GM10847 (cell line): Measurements from ENCODE around the gene KRTAP4-12.
"Not testable (repeated sequence)": the region's sequence is repeated elsewhere in the genome, so short reads cannot be mapped to it uniquely, and the experiment has no call there.

Source experiments
- POLR2A ChIP-seq: IDR thresholded peaks from 2 replicates; pipeline ENCODE4 v1.6.1; 2011; ENCODE audit not compliant: insufficient read length; ENCODE audit errors: extremely low read depth

Gene KRTAP4-12

DNA sequence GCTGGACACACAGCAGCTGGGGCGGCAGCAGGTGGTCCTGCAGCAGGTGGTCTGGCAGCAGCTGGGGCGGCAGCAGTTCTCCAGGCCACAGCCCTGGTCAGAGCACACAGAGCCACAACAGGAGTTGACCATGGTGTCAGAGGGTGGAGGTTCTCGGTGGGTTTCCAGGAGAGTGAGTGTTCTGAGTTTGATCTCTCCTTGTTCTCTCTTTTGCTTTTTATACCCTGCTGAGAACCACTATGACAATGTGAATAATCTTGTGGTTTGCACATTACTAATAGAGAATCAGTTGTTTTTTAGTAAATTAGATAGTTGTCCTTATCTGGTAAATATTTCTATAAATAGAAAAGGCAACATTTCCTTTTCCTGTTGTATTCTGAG is at the start of gene KRTAP4-12:
TSS of gene KRTAP4-12 (minus strand) at position 192 of the 381 bp plus-strand sequence. CDS start at position 132, 60 bp downstream.
- TF ChIP-seq POLR2A, result not testable (repeated sequence)

DNA sequence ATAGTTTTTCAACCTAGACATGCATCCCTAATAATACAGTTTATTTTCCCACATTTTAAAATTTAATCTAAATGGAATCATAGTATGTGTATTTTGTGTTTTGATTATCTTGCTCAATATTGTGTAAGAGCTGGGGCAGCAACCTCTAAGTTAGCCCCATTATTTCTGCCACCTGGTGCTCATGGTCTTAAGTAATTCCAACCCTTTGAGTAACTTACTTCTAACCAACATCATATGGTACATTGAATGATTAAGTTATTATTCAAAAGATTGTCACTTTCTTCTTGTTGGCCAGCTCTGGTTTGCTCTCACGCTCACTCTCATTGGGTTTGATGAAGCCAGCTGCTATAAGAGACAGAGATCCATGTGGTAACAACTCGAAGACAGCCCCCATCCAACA is 47.9 kb upstream of the KRTAP4-12 start:
- TF ChIP-seq POLR2A, result no peak

DNA sequence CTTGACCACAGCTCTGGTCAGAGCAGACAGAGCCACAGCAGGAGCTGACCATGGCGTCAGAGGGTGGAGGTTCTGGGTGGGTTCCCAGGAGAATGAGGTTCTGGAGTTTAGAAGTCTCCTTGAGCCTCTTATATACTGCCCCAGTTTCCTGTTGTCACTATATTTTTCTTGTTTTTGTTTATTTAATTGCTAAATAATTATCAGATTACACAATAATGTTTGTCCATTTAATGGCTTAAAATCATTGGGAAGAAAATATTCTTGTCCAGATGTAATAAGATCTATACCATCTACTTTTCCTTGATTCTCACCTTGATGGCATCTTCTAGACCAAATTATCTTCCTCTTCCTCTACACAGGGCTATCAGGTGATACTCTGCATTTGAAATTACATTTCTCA is 44.1 kb upstream of the KRTAP4-12 start, which contains the start of gene KRTAP4-3:
TSS of gene KRTAP4-3 (minus strand) at position 101 of the 400 bp plus-strand sequence. CDS start at position 52, 49 bp downstream.
- TF ChIP-seq POLR2A, result no peak

DNA sequence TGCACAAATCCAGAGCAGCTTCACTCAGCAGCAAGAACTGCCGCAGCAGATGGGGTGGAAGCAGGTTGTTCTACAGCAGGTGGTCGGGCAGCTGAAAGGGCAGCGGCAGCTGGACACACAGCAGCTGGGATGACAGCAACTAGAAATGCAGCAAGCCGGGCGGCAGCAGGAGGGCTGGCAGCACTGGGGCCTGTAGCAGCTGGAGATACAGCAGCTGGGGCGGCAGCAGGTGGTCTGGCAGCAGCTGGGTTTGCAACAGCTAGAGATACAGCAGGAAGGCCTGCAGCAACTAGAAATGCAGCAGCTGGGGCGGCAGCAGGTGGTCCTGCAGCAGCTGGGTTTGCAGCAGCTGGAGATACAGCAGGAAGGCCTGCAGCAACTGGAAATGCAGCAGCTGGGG is 43.6 kb upstream of the KRTAP4-12 start:
- TF ChIP-seq POLR2A, result no peak

DNA sequence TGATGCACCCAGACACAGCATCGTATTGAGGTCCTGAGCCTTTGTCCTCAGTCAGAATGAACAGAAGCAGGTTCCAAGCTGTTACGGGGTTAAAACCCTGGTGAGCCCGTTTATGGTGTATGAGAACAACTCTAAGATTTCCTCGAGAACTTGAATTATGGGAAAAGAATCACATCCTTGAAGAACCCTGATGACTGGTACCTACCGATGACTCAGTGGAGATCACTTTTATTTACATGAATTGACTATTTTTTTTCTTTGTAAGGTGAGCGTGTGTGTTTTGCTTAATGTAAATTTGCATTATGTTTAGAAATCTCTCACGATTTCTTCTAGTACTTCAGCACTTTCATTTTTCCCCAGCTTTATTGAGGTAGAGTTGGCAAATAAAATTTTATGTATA is 39.8 kb upstream of the KRTAP4-12 start:
- no peak for TF ChIP-seq POLR2A

DNA sequence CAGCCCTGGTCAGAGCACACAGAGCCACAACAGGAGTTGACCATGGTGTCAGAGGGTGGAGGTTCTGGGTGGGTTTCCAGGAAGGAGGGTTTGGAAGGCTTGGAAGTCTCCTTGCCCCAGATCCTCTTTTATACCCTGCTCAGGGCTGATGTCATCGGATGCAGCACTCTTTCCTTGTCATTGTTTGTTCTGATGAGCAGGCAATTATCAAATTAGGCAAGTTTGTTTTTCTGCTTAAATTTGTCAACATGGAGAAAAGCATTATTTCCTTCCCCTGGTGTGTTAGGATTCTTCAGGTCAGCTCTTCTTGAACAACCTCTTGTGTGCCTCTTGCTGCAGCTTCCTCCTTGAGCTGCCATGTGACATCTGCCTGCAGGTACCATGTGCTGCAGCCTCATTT is 36.7 kb upstream of the KRTAP4-12 start, which contains the start of gene KRTAP4-4:
TSS of gene KRTAP4-4 (minus strand) at position 101 of the 400 bp plus-strand sequence. CDS start at position 44, 57 bp downstream.
- TF ChIP-seq POLR2A, result no peak

DNA sequence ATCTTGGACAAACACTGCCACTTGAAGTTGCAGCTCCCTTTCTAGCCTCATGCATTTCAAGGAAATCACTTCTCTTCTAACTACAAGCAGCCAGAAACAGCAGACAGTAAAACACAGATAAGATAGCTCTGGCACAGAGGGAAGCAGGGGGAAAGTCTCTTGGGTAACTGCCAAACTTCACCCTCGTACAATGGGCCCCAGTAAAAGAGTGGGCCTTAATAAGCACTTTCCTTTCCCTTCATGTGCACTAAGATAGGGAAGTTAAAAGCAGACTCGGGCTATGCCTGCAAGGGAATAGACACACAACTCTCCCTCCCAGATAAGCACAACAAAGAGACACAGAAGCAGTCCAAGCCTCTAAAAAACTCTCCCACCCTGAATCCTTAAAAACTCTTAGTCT is 29.9 kb upstream of the KRTAP4-12 start:
- TF ChIP-seq POLR2A, result no peak

DNA sequence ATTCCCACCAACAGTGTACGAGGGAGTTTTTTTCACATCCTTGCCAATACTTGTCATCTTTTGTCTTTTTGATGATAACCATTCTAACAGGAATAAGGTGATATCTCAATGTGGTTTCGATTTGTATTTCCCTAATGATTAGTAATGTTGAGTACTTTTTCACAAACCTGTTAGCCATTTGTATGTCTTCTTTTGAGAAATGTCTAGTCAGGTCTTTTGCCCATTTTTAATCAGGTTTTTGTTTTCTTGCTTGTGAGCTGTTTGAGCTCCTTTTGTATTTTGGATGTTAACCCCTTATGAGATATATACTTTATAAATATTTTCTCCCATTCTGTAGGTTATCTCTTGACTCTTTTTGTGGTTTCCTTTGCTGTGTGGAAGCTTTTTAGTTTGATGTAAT is 27.5 kb upstream of the KRTAP4-12 start:
- no peak for TF ChIP-seq POLR2A

DNA sequence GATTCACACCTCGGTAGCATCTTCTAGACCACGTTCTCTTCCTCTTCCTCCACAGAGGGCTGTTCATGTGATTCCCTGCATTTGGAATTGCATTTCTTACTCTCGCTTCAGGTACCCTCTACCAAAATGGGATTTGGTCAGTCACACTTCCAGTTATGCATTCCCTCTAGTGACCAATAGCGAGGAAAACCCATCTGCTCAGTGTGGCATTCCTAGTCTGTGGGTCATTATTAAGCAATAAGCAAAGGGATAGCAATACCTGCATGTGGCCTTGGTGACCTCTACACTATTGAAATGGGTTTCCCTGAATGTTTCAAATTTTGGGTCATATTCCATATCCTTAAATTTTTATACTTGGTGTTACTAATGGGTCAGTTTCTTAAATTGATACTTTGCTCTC is 26.0 kb upstream of the KRTAP4-12 start:
- TF ChIP-seq POLR2A, result no peak

DNA sequence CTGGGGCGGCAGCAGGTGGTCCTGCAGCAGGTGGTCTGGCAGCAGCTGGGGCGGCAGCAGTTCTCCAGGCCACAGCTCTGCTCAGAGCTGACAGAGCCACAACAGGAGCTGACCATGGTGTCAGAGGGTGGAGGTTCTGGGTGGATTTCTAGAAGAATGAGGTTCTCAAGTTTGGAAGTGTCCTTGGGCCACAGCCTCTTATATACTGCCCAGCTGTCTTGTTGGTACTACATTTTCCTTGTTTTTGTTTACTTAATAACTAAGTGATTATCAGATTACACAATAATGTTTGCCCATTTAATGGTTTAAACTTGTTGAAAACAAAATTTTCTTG is 25.6 kb upstream of the KRTAP4-12 start, which contains the start of gene KRTAP4-5:
TSS of gene KRTAP4-5 (minus strand) at position 174 of the 334 bp plus-strand sequence. CDS start at position 116, 58 bp downstream.
- no peak for TF ChIP-seq POLR2A

DNA sequence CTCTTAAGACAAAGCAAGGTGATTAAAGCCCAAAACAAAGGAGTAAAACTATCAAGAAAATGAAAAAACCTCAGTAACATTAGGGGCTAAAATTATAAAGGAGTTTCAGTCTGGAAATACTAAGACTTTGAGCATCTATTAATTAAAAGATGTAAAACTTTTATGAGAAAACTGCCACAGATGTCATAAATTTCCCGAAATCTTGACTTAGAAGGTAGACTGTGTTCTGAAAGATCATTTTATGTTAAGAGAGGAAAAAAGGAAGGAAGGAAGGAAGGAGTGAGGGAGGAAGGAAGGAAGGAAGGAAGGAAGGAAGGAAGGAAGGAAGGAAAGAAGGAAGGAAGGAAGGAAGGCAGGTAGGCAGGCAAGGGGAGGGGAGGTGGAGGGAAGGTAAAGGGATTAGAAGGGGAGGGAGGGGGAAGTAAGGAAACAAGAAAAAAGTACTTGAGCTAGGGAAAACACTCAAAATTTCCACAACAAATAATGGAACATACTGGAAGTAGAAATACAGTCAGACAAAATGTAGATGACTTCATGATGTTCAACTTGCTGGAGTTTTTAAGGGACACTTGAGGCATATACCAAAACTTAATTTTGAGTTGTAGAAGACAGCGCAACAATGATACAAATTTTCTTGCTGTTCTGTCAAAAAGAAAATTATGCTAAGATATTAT is 23.7 kb upstream of the KRTAP4-12 start:
- no peak for TF ChIP-seq POLR2A

DNA sequence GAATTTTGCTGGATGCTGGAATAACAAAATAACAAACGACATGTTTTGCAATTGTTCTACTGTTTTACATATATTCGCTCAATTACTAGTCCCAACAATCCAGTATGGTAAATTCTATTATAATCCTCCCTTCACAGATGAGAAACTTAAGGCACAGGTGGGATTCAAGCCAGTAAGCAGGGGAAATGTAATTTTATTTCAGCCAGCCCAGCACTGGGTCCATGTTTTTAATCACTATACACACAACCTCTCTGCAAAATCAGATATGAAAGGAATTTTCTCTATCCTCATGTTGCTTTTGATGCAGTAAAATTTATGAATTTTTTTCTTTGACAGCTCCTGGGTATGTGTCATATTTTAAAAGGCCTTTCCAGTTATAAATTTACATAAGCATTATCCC is 21.3 kb upstream of the KRTAP4-12 start:
- no peak for TF ChIP-seq POLR2A

DNA sequence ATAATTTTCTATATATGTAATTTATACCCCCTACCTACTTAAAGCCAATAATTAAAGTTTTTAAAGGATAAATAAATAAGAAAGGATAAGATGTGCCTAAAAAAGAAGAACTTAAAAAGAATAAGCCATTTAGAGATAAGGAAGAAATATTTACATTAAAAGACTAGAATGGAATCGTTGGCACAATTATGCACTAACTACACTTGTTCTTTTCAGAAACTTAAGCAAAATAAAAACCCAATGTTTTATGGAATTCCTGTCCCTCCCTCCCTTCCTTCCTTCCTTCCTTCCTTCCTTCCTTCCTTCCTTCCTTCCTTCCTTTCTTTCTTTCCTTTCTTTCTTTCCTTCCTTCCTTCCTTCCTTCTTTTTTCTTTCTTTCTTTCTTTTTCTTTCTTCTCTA is 20.9 kb upstream of the KRTAP4-12 start:
- TF ChIP-seq POLR2A, result no peak

DNA sequence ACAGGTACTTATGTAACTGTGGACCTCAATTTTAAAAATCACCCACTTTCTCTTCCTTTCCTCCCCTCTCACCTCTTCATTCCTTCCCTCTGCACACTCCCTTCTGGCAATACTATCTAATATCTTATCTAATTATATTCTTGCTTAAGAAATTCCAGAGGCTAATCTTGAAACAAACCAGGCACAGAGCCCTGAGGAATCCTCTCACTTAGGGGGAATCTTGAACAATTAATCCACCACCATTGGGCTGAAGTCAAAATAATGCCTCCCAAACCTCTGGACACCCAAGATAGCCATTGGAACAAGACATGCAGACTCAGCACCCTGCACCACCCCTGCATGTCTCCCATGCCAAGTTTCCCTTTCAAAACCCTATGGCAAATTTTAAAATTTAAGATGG is 17.4 kb upstream of the KRTAP4-12 start:
- no peak for TF ChIP-seq POLR2A

DNA sequence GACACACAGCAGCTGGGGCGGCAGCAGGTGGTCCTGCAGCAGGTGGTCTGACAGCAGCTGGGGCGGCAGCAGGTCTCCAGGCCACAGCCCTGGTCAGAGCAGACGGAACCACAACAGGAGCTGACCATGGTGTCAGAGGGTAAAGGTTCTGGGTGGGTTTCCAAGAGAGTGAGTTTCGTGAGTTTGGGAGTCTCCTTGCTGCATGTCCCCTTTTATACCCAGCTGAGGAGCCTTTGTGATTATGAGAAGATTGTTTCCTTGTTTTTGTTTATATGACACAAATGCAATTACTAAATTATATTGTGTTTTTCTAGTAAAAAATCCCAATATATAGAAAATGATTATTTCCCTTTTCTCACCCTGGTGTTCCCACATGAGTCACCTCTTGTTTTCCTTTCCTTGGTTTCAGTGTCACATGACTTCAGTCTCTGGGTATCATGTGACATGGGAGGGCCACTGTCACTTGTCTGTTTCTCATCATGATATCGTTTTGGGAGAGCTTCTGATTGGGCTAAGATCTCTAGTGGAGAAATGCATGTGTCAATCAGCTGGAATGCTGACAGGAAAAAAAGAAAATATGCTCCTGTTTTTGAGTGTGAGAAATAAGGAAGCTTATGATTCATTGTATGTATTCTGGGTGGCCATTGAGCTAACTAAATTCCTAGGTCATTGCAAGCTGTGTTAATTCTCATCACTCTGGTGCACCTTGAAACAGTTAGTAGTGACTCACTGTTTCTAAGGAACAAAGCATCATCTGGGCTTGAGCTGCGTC is 16.6 kb upstream of the KRTAP4-12 start, which contains the start of gene KRTAP4-6:
TSS of gene KRTAP4-6 (minus strand) at position 185 of the 772 bp plus-strand sequence. CDS start at position 128, 57 bp downstream.
- no peak for TF ChIP-seq POLR2A
